Uterus (tissue), 2 donors: ENCODE measurements around the gene GPR156.

Experiments used
- CTCF ChIP-seq, 4 experiments: fragments of 200-600 bp in 2 of 4; fragments of 450-650 bp in 2 of 4; sonication (generic) in 2 of 4; IDR thresholded peaks; one replicate each; pipeline ENCODE4 v1.5.1; 2016 to 2019; ENCODE audit warnings: antibody characterized with exemption in 4 of 4, mild to moderate bottlenecking in 2 of 4, moderate library complexity in 1 of 4
- POLR2A ChIP-seq, 2 donors: fragments of 450-650 bp; IDR thresholded peaks; one replicate each; pipeline ENCODE4 v1.6.1; 2016; ENCODE audit warnings: antibody characterized with exemption in 2 of 2, mild to moderate bottlenecking in 1 of 2, moderate library complexity in 1 of 2

- TF ChIP-seq POLR2A (IDR thresholded peaks at IDR 0.05) (no peak), CTCF (IDR thresholded peaks at IDR 0.05) (no peak)
These were observed 127.3 kb downstream of the GPR156 start for GRCh38 chr3:120157681-120158080.
